GDM1 (cell line): ENCODE data around the gene RGS7.
"Not testable (repeated sequence)": the region's sequence is repeated elsewhere in the genome, so short reads cannot be mapped to it uniquely, and the experiment has no call there.

Source experiments
- DNase-seq: peaks from one replicate; lab custom pipeline; 2025; lab: John Stamatoyannopoulos, UW

Gene RGS7

DNA sequence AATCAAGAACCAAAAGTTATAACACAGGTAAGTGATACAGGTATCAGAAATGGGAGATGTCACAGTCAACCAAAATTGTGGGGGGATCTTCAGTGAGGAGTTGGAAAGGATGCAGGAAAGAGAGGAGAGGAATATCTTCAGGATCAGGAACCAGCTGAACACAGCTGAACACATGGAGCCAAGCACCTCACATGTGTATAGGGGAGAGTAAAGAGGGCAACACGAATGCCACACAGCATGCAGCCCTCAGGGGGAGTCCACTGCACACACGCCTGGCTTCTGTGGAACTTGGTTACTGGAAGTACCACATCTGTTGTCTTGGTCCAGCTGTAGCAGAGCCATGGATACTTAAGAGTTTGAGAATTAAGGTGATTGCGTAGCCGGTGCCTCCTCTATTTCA lies 218.8 kb downstream of the RGS7 start:
- DNase-seq: no peak

DNA sequence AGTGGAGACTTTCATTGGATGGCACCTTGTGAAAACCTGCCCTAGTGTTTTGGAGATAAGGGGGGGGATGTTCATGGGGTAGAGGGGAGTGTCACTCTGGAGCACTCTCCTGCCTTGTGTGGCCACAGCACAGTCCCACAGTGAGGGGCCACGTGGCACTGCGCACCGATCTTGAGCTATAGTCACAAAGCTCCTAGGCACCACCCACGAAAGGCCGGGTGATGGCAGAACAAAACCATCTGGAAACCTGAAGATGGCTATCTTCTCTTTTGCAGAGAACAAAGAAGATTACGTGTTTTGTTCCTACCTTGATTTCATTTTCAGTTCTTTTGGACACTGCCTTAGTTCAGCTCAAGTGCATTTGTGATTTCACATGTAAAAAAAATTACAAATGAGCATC lies 220.6 kb downstream of the RGS7 start:
- DNase-seq: no peak

DNA sequence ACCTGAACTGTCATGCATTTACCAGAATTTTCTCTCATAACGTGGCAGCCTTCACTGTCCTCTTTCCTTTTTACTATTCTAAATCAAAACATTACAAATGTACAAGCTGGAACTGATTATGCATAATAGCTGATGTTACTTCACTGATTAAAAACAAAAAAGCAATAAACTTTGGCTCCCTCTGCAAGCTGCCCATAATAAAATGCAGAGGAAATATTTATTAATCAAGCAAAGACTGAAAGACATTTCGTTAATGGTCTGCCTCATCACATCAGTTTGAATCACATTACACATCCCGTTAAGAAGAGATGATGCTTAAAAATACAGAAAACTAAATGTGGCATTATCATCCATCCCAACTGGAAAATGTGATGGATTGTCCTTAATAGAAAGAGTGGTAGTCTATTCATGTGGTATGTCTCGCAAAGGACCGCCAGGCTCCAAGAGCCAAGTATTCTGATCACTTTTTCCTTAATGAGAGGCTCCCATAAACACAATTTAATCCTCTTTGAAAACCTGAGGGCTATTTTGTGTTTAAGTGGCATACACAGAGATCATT lies 225.3 kb downstream of the RGS7 start:
- no peak for DNase-seq

DNA sequence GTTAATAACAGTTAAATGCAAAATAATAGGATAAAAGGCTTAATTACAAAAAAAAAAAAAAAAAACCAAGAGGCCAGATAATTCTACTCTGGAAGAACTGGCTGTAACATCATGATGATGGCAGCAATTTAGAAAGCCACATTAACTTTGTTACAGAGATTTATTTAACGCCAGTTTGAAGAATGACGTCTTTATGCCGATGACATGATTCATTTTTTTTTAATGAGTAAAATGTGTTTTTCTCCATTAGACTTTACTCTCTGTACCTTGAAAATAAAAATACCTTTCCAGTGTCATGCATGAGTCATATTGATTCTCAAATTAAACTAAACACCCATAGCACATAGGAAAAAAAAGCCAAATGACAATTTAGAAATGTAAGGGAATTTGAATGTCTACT lies 226.1 kb downstream of the RGS7 start:
- no peak for DNase-seq

DNA sequence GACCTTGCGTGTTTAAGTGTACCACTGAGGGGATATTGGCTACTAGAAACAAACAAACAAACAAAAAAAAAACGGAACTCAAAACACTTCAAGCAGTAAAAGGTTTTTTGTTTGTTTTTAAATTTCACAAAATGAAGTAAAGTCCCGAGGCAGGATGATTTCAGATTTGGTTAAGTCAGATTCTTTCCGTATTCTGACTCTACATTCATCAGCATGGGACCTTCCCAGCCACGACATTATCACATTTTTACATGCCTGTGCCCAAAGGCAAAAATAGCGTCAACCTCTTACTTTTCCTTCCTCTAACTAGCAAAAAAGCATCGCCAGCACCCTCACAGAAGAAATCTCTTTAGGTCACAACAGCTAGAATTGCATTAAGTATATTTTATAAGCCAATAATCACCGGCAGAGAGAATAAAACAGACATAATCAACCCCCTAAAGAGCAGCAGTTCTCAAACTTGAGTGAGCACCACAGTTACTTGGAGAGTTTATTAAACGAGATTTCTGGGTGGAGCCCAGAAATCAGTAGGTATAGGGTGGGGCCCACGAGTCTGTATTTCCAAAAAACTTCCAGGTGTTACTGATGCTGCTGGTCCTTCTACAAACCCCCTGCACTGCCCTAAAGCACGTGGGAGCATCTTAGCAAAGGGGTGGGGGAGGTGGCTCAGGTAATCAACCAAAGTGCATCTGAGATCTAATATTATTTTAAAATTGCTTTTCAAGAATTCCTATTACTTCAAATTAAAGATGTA lies 227.6 kb downstream of the RGS7 start:
- DNase-seq: no peak

DNA sequence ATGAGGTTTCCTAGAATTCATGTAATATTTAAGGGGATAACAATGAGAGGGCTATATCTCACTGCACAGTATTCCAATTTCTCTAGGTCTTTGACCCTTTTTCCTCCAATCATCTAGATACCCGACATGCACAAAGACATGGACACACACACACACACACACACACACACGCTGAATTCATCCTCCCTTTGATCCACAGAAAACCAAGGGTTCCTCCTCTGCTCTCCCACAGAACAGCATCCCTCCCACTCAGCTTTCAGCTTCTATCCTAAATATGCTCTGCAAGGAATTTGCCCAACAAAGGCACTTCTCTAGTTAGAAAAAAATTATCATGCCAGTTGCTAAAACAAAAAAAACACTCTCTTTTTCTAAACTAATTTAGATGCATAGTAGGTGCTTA lies 231.7 kb downstream of the RGS7 start:
- no peak for DNase-seq

DNA sequence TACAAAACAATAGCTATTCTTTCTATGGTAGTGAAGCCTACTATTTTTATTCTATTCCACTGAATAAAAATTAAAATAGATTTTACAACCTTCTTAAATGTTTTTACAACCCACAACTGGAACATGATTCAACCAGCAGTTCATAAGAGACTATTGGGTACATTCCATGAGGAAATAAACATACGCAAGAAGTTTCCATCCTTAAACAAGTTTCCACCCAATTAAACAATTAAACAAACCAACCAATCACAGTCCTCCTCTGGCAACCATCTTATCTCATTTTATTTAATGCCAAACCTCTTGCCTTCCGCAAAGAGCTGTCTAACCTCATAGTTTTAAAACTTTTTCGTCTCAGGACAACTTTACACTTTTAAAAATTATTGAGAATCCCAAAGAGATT lies 239.0 kb downstream of the RGS7 start:
- no peak for DNase-seq

DNA sequence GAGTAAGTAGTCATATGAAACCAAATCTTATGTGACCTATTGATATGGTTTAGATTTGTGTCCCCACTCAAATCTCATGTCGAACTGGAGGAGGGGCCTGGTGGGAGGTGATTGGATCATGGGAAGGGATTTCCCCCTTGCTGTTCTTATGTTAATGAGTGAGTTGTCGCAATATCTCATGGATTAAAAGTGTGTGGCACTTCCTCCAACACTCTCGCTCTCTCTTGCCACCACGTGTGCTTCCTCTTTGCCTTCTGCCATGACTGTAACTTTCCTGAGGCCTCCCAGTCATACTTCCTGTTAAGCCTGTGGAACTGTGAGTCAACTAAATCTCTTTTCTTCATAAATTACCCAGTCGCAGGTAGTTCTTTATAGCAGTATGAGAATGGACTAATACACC lies 241.2 kb downstream of the RGS7 start:
- DNase-seq: no peak

DNA sequence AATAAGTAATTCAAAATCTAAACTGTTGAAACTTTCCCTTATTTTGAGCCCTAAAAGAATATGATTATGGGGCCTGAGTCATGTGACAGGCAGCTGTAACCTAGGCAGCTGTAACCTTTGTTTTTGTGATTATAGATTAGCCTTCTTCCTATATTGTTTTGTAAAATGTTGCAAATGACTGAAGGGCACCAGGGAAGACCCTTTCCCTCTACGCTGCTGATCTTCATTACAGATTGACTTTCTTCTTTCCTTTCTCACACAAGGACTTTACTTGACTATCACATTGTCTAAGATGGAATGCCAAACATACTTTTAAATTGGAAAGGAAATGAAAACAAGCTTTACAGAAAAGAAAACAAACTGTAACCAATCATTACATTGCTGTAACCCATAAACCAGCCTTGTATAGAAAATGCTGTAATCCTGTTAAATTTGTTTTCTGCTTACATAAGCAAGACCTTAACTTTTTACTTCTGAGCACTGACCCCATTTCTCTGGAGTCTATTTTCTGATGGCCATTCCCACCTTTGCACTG lies 242.2 kb downstream of the RGS7 start:
- DNase-seq: no peak

DNA sequence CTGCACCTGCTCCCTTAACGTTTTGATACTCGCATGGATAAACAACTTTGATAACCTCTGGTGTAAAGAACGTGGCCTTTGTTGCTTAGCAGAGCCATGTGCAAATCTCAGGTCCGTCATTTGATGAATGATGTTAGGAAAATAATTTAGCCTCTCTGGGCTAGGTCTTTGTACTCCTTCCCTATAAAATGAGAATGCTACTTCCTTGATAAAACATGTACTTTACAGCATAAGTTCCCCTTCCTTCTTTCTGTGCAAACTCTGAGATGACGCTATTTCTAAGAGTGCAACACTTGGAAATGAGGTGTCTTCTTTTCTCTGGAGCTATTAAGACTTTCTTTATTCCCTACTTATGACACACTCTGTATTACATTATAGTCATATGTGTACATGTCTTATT lies 243.4 kb downstream of the RGS7 start:
- DNase-seq: no peak

DNA sequence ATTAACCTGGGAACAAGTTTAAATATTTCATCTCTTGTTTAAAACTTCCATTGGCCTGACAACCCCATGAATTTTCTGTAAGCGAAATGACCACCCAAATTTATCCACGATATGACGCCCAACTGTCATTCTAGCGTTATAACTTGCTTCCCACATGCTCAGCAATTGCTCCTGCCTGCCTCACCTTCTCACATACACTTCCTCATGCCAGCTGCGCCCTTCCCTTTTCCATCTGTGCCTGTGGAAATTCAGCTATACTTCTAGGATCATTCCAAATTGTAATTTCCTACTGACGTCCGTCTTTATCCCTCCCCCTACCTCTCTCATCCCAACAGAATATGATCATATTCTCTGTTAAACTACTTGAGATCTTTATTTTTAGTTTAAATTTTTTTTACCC lies 248.0 kb downstream of the RGS7 start:
- DNase-seq: no peak

DNA sequence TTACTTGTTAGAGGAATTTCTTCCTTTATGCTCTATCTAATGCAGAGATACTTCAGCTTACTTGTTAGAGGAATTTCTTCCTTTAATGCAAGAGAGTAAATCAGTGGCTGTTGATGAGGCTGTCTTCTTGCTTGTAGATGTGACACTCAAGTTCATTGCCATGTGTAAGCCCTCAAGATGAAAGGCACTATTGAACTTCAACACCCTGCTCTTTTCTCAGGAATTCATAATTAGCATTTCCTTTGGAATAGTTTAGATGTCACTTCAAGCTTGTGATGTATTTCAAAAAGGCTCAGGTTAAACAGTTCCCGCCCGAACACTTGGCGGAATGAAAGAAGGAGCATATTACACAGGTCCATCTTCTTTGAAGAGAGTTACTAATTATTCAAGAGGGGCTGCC lies 251.9 kb downstream of the RGS7 start:
- DNase-seq: no peak

DNA sequence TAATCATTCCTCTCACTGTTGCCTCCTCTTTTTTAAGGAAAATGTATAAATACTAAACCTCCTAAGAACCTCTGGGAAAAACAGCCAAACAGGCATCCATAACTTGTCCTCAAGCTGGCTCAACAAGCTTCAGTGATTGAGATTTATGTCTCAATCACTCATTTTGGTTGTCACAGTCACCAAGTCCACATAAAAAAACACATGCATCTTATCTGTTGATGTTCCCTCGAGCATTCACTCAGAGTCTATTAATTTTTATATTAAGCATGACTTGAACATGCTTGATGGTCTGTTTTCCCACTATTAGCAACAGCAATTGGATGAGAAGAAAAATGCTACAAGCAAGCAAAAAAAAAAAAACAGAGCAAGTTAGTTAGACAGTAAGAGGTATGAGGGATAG lies 254.3 kb downstream of the RGS7 start:
- no peak for DNase-seq

DNA sequence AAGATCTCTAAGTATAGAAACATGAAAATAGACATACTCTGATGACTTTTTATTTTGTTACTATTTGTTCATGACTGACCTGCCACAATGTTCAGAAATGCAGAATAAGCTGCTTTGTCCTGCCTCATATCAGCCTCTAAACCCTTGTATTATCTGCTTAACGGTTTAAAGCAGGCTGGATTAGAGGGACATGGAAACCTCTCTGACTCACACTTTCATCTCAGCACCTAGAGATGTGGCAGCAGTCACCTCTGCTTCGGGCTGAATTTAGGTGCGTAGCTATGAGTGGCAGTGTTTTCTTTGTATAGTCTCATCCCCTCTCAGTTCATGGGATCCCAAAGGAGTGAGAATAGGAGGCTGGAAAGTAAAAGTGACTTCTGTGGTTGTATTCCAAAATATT lies 255.4 kb downstream of the RGS7 start:
- no peak for DNase-seq

DNA sequence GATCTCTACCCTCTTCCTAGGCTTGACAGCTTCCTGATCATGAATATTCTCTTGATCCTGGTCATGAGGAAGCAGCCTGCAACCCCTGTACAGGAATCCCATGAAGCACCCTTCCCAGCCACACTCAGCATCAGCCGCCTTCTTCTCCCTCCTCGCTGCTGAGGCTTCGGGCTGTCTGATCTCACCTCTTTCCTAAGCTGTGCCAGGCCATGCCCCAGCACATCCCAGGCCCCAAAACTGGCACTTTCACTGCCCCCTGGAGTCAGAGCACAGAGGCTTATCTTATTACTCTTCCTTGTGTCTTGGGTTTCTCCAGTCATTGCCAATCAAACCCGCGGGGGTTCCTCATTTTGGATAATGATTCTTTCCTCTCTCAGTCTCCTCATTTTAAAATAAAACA lies 259.5 kb downstream of the RGS7 start:
- DNase-seq: no peak

DNA sequence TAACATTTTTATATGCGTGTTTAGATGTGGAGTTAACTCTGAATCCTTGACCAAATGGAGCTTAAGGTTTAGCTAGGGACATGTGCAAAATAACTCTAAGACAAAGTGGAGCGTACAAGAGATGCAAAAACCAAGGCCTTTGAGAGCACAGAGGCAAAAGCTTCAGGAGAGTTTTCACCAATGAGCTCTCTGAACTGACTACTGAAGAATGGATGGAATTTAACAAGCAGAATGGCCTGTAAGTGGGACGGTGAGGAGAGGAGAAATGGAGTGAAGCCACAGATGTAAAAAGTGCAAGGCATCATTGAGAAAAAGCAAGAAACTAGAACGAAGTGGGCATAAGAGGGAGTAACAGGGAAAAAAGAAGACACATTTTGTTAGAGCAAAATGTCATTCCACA lies 260.0 kb downstream of the RGS7 start:
- DNase-seq: no peak

DNA sequence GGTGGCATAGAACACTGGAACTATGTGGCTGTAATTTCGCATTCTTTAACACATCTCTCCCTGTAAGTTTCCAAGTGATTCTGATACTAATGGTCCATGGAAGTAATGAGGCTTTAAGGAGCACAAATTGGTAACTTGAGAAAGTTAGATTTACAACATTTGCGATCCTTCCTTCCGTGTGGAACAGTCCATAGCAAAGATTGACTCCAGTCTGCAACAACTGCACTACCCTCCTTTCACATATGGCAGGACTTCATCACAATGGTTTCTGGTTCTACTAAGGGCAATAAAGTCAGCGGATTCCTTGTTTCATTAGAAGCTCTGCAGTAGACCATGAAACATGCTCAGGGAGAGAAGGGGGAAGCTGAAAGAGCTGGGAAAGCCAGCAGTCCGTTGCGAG lies 261.2 kb downstream of the RGS7 start:
- no peak for DNase-seq

DNA sequence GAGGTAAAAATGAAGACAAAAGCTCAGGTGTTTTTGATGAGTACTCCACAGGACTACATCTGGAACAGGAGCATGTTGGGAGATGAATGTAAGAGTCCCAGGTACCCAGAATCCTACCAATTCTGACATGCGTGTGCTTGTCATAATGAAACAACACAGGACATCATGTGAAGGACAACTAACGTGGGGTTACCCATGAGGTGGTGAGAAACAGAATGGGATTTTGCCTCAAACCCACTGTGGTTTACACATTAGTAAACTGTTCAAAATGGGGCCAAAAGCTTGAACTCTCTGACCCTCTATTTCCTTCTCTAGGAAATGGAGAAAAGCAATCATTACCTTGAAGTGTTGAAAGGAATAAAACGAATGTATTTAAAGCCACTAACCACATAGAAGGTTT lies 266.2 kb downstream of the RGS7 start:
- DNase-seq: no peak

DNA sequence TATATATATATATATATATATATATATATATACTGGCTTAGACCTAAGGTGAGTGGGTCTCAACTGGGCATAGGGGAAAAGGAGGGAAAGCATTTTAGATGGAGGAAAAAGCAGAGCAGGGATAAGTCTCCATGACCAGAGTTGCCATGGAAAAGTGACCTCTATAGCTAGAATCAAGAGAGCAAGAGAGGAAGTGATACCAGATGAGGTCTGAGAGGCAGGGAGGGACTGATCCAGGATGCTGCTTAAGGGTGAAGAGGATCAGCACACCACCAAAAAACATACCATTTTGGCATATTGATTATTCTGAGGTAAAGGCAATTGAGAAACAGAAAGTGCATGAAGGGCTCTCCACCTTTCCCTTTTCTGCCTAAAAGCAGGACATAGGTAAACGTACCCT lies 267.9 kb downstream of the RGS7 start:
- not testable (repeated sequence) for DNase-seq

DNA sequence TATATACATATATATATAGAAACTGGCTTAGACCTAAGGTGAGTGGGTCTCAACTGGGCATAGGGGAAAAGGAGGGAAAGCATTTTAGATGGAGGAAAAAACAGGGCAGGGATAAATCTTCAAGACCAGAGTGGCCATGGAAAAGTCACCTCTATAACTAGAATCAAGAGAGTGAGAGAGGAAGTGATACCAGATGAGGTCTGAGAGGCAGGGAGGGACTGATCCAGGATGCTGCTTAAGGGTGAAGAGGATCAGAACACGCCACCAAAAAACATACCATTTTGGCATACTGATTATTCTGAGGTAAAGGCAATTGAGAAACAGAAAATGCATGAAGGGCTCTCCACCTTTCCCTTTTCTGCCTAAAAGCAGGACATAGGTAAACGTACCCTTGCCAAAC lies 268.9 kb downstream of the RGS7 start:
- DNase-seq: not testable (repeated sequence)

DNA sequence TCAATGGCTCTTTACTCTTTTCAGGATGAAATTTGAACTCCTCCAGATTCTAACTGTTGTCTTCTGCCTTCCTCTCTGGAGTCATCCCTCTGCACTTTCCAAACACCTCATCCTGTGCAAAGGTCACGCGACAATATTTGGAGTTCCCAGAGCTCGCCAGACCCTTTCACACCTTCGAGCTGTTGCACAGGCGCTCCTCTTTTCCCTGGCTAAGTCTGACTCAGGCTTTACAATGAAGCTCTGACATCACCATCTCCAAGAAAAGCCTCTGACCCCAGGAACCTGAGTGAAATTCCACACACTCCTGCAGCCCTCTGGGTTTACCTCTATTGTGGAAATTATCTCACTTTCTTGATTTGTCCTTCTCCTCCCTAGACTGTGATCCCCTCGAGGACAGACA lies 270.3 kb downstream of the RGS7 start:
- no peak for DNase-seq

DNA sequence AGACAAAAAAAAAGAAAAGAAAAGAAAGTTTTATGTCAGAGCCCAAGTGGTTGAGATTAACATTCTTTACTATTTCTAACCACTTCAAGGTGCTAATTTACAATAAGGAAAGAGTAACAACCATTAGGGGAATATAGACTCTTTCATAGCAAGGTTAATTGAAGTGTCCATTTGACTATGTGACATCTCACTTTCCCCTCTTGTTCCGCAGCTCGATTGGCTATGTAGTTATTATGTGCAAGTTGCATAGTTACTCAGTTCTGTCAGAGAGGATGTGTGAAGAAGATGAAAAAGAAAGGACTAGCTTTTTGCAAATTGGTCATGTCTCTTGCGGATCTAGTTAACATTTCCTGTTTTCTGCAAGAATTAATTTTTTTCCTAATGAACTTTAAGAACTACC lies 273.7 kb downstream of the RGS7 start:
- no peak for DNase-seq

DNA sequence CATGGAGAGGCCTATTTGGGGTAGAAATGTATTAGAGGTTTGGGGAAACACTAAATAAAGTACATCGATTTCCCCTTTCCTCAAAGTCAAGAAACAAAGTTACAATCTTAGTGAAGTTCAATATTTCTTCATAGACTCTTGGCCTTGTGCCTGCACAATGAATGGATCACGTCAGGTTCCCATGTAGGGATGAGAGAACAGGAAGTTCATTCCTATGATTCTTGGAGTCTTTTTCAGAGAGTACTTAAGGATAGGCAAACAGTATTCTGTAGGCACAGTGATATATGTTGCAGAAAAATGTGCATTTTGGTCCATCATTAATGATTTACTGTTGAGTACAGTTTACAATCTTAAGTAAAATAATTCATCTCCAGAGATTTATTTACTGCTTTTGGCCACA lies 275.5 kb downstream of the RGS7 start:
- DNase-seq: no peak

DNA sequence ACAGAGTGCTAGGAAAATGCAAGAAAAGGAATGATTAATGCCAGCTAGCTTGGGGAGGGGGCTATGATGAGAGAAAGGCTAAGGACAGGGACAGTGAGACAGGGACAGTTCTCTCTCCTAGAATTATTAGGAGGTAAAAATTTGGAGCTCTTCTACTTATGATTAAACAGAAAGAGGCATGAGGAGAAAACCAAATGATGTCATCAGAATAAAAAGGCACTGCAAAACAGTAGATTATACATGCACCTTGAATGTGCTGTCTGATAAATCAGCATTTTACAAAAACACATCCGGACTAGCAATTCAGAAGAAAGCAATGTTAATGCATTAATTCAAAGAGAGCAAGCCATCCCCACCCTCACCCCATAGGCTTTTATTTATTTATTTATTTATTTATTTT lies 277.5 kb downstream of the RGS7 start:
- no peak for DNase-seq
